ENCODE measurements around the gene EPX. TPM values are rescaled to one million over a fixed set of nuclear protein-coding genes. Genes with fewer than 3 reads are reported as not detected.

EPX gene
- total RNA-seq, 5 donors from 2014 or later (not counting 1 experiment from before 2014, with no cell fraction given), result 0.13 TPM; not detected in 4

- no peak overlapping the region for H3K27ac ChIP-seq (ENCODE audit: low read length)
- Mint-ChIP-seq H3K27me3 (peaks cover 15 to 25% of the 10 kb centered on the region in 2 donors), H3K27ac (no peak overlapping the region), H3K36me3 (no peaks in the 10 kb centered on the region), H3K4me1 (peaks cover 4 to 15% (median 4%) of the 10 kb centered on the region in 3 donors), H3K4me3 (no peak overlapping the region), H3K9me3 (no peaks in the 10 kb centered on the region)
- no peaks in the 10 kb centered on the region for H3K4me1 ChIP-seq (ENCODE audit: control insufficient read depth in 1 of 2, extremely low read depth in 1 of 2, insufficient read depth in 2 of 2, low read length in 2 of 2)
- no peak overlapping the region for H3K4me3 ChIP-seq (ENCODE audit: control insufficient read depth in 1 of 2, extremely low read depth in 1 of 2, low read length in 1 of 2)
- ChIA-PET CTCF (no interaction called here), POLR2A (no interaction called here)
- H3K36me3 ChIP-seq (ENCODE audit: control insufficient read depth in 2 of 2, extremely low read depth in 1 of 2, insufficient read depth in 1 of 2, low read length in 1 of 2), result no peaks in the 10 kb centered on the region
- DNase-seq, result no peak
- no peaks in the 10 kb centered on the region for H3K9me3 ChIP-seq
- WGBS (ENCODE audit: insufficient coverage), result 67% methylated on average over 7 of the region's 11 CpGs
- ATAC-seq (replicated peaks in 1 of 4), result no peak
- peaks cover 0 to 36% of the 10 kb centered on the region in 2 experiments for H3K27me3 ChIP-seq (replicated peaks in 1 of 2; ENCODE audit: control insufficient read depth in 2 of 2, extremely low read depth in 1 of 2, insufficient read depth in 2 of 2, low read length in 1 of 2)
Observed at GRCh38 chr17:58189436-58190146, 2.9 kb upstream of the EPX start.

GRCh38 chr17:58191241-58191896 lies 1.2 kb upstream of the EPX start:
- WGBS (ENCODE audit: insufficient coverage), result 63% methylated on average over 14 of the region's 14 CpGs
- DNase-seq (no peak), ATAC-seq (replicated peaks in 1 of 4) (no peak)
- peaks cover 16 to 27% of the 10 kb centered on the region in 2 donors for H3K27me3 Mint-ChIP-seq
- Histone ChIP-seq H3K9me3 (no peaks in the 10 kb centered on the region), H3K4me1 (ENCODE audit: control insufficient read depth in 1 of 2, extremely low read depth in 1 of 2, insufficient read depth in 2 of 2, low read length in 2 of 2) (no peaks in the 10 kb centered on the region), H3K27me3 (replicated peaks in 1 of 2; ENCODE audit: control insufficient read depth in 2 of 2, extremely low read depth in 1 of 2, insufficient read depth in 2 of 2, low read length in 1 of 2) (peaks cover 0 to 46% of the 10 kb centered on the region in 2 experiments), H3K4me3 (ENCODE audit: control insufficient read depth in 1 of 2, extremely low read depth in 1 of 2, low read length in 1 of 2) (no peak overlapping the region), H3K36me3 (ENCODE audit: control insufficient read depth in 2 of 2, extremely low read depth in 1 of 2, insufficient read depth in 1 of 2, low read length in 1 of 2) (no peaks in the 10 kb centered on the region), H3K27ac (ENCODE audit: low read length) (no peak overlapping the region)
- peak overlapping the region in 1 of 2 donors; percentile 19 for H3K27ac Mint-ChIP-seq
- no peaks in the 10 kb centered on the region for H3K9me3 Mint-ChIP-seq
- H3K4me1 Mint-ChIP-seq, result peaks cover 0 to 6% (median 0%) of the 10 kb centered on the region in 3 donors
- no peaks in the 10 kb centered on the region for H3K36me3 Mint-ChIP-seq
- ChIA-PET CTCF (interaction anchor here in 1 of 2 donors (0.6 kb wide), 1 partner anchor 23 kb away, joined by 3 read pairs; no protein-coding TSS in a partner anchor), POLR2A (no interaction called here)
- H3K4me3 Mint-ChIP-seq, result no peak overlapping the region

DNA sequence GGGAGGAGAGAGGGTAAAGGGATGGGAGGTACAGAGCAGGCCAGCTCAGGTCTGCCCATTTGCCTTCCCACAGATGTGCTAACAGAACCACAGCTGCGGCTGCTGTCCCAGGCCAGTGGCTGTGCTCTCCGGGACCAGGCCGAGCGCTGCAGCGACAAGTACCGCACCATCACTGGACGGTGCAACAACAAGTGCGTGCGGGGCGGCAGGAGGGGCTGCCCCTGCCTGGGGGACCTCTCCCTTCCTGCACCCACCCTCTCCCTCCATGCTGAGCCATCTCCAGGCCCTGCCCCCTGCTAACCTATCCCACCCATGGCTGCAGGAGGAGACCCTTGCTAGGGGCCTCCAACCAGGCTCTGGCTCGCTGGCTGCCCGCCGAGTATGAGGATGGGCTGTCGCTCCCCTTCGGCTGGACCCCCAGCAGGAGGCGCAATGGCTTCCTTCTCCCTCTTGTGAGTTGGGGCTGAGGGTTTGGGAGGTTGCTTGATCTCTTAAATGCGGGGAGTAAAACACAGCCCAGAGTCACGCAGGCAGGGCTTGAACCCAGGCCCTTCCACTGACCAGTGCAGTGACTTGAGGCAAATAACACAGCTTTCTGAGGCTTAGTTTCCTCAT lies 1.2 kb downstream of the EPX start:
- CTCF ChIA-PET, result interaction anchor here in 1 of 2 donors (0.7 kb wide), 1 partner anchor 16 kb away, joined by 3 read pairs; no protein-coding TSS in a partner anchor
- Histone ChIP-seq H3K4me3 (ENCODE audit: control insufficient read depth in 1 of 2, extremely low read depth in 1 of 2, low read length in 1 of 2) (no peak overlapping the region), H3K4me1 (ENCODE audit: control insufficient read depth in 1 of 2, extremely low read depth in 1 of 2, insufficient read depth in 2 of 2, low read length in 2 of 2) (no peaks in the 10 kb centered on the region), H3K9me3 (no peaks in the 10 kb centered on the region), H3K27me3 (replicated peaks in 1 of 2; ENCODE audit: control insufficient read depth in 2 of 2, extremely low read depth in 1 of 2, insufficient read depth in 2 of 2, low read length in 1 of 2) (peaks cover 0 to 51% of the 10 kb centered on the region in 2 experiments), H3K27ac (ENCODE audit: low read length) (no peak overlapping the region), H3K36me3 (ENCODE audit: control insufficient read depth in 2 of 2, extremely low read depth in 1 of 2, insufficient read depth in 1 of 2, low read length in 1 of 2) (no peaks in the 10 kb centered on the region)
- Mint-ChIP-seq H3K4me3 (no peak overlapping the region), H3K36me3 (no peaks in the 10 kb centered on the region), H3K9me3 (no peaks in the 10 kb centered on the region), H3K27ac (no peak overlapping the region), H3K4me1 (peaks cover 0 to 6% (median 0%) of the 10 kb centered on the region in 3 donors), H3K27me3 (peaks cover 25 to 42% of the 10 kb centered on the region in 2 donors)
- POLR2A ChIA-PET, result no interaction called here
- ATAC-seq (replicated peaks in 1 of 4), result no peak
- no peak for DNase-seq
- WGBS (ENCODE audit: insufficient coverage), result 81% methylated on average over 14 of the region's 18 CpGs

GRCh38 chr17:58195518-58196123 lies 3.1 kb downstream of the EPX start:
- H3K36me3 Mint-ChIP-seq, result no peaks in the 10 kb centered on the region
- H3K4me1 Mint-ChIP-seq, result peaks cover 2 to 6% (median 3%) of the 10 kb centered on the region in 3 donors
- Histone ChIP-seq H3K36me3 (ENCODE audit: control insufficient read depth in 2 of 2, extremely low read depth in 1 of 2, insufficient read depth in 1 of 2, low read length in 1 of 2) (no peaks in the 10 kb centered on the region), H3K4me3 (ENCODE audit: control insufficient read depth in 1 of 2, extremely low read depth in 1 of 2, low read length in 1 of 2) (no peak overlapping the region), H3K27ac (ENCODE audit: low read length) (no peak overlapping the region), H3K9me3 (no peaks in the 10 kb centered on the region), H3K4me1 (ENCODE audit: control insufficient read depth in 1 of 2, extremely low read depth in 1 of 2, insufficient read depth in 2 of 2, low read length in 2 of 2) (no peaks in the 10 kb centered on the region), H3K27me3 (replicated peaks in 1 of 2; ENCODE audit: control insufficient read depth in 2 of 2, extremely low read depth in 1 of 2, insufficient read depth in 2 of 2, low read length in 1 of 2) (peaks cover 0 to 54% of the 10 kb centered on the region in 2 experiments)
- no peak overlapping the region for H3K4me3 Mint-ChIP-seq
- DNase-seq (no peak), ATAC-seq (replicated peaks in 1 of 4) (no peak)
- H3K9me3 Mint-ChIP-seq, result no peaks in the 10 kb centered on the region
- WGBS (ENCODE audit: insufficient coverage), result 76% methylated on average over 3 of the region's 5 CpGs
- H3K27ac Mint-ChIP-seq, result no peak overlapping the region
- peaks cover 20 to 46% of the 10 kb centered on the region in 2 donors for H3K27me3 Mint-ChIP-seq
- CTCF ChIA-PET, result no interaction called here
- POLR2A ChIA-PET, result no interaction called here

DNA sequence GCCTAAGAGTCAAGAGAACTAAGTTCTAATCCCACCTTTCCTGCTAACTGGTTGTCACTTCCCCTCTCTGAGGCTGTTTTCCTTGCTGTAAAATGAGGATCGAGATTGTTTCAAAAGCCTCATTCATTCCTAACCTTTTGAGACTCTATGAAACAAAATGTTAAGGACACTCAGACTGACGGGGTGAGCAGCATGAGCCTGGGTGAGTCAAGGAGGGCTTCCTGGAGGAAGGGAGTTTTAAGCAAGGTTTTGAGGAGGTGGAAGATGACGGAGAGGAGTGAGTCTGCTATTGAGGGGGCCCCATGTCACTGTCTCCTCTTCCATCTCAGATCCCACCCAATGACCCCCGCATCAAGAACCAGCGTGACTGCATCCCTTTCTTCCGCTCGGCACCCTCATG lies 4.1 kb downstream of the EPX start:
- Mint-ChIP-seq H3K27me3 (peaks cover 17 to 39% of the 10 kb centered on the region in 2 donors), H3K27ac (no peak overlapping the region), H3K4me3 (no peak overlapping the region), H3K36me3 (no peaks in the 10 kb centered on the region), H3K4me1 (peaks cover 0 to 3% (median 2%) of the 10 kb centered on the region in 3 donors), H3K9me3 (no peaks in the 10 kb centered on the region)
- no peaks in the 10 kb centered on the region for H3K4me1 ChIP-seq (ENCODE audit: control insufficient read depth in 1 of 2, extremely low read depth in 1 of 2, insufficient read depth in 2 of 2, low read length in 2 of 2)
- DNase-seq (no peak), ATAC-seq (replicated peaks in 1 of 4) (no peak)
- ChIA-PET CTCF (no interaction called here), POLR2A (no interaction called here)
- peaks cover 0 to 45% of the 10 kb centered on the region in 2 experiments for H3K27me3 ChIP-seq (replicated peaks in 1 of 2; ENCODE audit: control insufficient read depth in 2 of 2, extremely low read depth in 1 of 2, insufficient read depth in 2 of 2, low read length in 1 of 2)
- no peaks in the 10 kb centered on the region for H3K36me3 ChIP-seq (ENCODE audit: control insufficient read depth in 2 of 2, extremely low read depth in 1 of 2, insufficient read depth in 1 of 2, low read length in 1 of 2)
- H3K9me3 ChIP-seq, result no peaks in the 10 kb centered on the region
- no peak overlapping the region for H3K4me3 ChIP-seq (ENCODE audit: control insufficient read depth in 1 of 2, extremely low read depth in 1 of 2, low read length in 1 of 2)
- no peak overlapping the region for H3K27ac ChIP-seq (ENCODE audit: low read length)
- WGBS (ENCODE audit: insufficient coverage), result no CpG with 5 or more reads among the region's 7 CpGs

DNA sequence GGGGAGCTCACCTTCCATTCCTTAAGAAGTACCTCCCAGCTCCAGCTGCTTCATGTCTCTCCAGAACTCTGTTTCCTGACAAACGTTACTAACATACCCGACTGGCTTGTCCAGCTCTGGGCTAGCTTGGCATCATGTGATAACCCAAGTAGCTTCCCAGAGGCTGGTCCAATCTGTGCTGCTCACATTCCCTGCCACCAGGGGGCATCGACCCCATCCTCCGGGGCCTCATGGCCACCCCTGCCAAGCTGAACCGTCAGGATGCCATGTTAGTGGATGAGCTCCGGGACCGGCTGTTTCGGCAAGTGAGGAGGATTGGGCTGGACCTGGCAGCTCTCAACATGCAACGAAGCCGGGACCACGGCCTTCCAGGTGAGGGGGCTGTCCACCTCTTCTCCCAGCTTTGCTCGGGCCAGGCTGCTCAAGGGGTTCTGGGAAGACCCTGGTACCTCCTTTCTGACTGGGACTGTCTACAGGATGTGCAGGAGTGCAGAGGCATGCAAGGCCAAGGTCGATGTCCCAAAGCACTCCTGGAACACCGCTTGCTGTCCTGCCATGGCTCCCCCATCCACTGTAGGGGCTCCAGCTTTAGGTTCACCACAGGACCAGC lies 7.6 kb downstream of the EPX start:
- CTCF ChIA-PET, result interaction anchor here in 1 of 2 donors (1.2 to 1.4 kb wide), 4 partner anchors 10 to 956 kb away, joined by 3 to 4 read pairs (median 4); no protein-coding TSS in a partner anchor
- Mint-ChIP-seq H3K27ac (no peak overlapping the region), H3K27me3 (peaks cover 17 to 37% of the 10 kb centered on the region in 2 donors), H3K36me3 (peaks cover 2% of the 10 kb centered on the region), H3K9me3 (no peaks in the 10 kb centered on the region), H3K4me1 (peaks cover 0 to 3% (median 2%) of the 10 kb centered on the region in 3 donors), H3K4me3 (no peak overlapping the region)
- DNase-seq (peak in 34 of 35 experiments; percentile 16 to 66 (median 42)), ATAC-seq (replicated peaks in 1 of 4) (peak; percentile 60 to 82 (median 75))
- no peaks in the 10 kb centered on the region for H3K4me1 ChIP-seq (ENCODE audit: control insufficient read depth in 1 of 2, extremely low read depth in 1 of 2, insufficient read depth in 2 of 2, low read length in 2 of 2)
- H3K36me3 ChIP-seq (ENCODE audit: control insufficient read depth in 2 of 2, extremely low read depth in 1 of 2, insufficient read depth in 1 of 2, low read length in 1 of 2), result no peaks in the 10 kb centered on the region
- POLR2A ChIA-PET, result interaction anchor here (0.6 to 0.7 kb wide), 3 partner anchors 56 to 201 kb away, joined by 3 to 5 read pairs (median 3); no protein-coding TSS in a partner anchor
- WGBS (ENCODE audit: insufficient coverage), result 46% methylated on average over 12 of the region's 14 CpGs
- H3K27ac ChIP-seq (ENCODE audit: low read length), result no peak overlapping the region
- peaks cover 0 to 35% of the 10 kb centered on the region in 2 experiments for H3K27me3 ChIP-seq (replicated peaks in 1 of 2; ENCODE audit: control insufficient read depth in 2 of 2, extremely low read depth in 1 of 2, insufficient read depth in 2 of 2, low read length in 1 of 2)
- no peaks in the 10 kb centered on the region for H3K9me3 ChIP-seq
- no peak overlapping the region for H3K4me3 ChIP-seq (ENCODE audit: control insufficient read depth in 1 of 2, extremely low read depth in 1 of 2, low read length in 1 of 2)

Measured in T-cell (primary cell).